Peyer's patch (tissue), 4 donors: ENCODE results near the gene HEATR1.

ENCODE experiments used
- POLR2A ChIP-seq, 2 donors: fragments of 450-650 bp; IDR thresholded peaks; one replicate each; pipeline ENCODE4 v1.5.1; 2017; ENCODE audit warnings: antibody characterized with exemption in 2 of 2, mild to moderate bottlenecking in 2 of 2, moderate library complexity in 2 of 2
- TF ChIP-seq, protein P1 (sequence below), 6 experiments: fragments of 450-650 bp in 4 of 6; fragments of 200-600 bp in 2 of 6; sonication (generic) in 1 of 6; IDR thresholded peaks; one replicate each; pipeline ENCODE4 v1.5.1; 2017 to 2019; ENCODE audit warnings: antibody characterized with exemption in 6 of 6, mild to moderate bottlenecking in 3 of 6, moderate library complexity in 1 of 6

DNA sequence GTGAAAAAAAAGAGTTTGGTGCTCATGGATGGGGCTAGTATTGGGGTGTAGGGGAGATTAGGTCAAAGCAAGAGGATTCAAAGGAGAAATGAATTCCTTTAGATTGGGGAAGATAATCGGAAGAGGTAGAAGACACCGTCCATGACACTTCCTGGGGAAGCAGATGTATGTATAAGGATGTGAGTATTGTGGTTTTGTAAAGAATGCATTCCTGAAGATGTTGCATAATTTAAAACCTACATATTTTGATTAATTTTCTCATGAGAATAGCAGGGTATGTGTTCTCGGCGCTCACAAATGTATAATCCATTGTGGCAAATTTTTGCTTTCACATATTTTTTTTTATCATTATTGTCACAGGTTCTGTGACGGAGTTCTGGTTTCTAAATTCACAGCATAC lies 86.0 kb downstream of the HEATR1 start:
- TF ChIP-seq, protein P1, sequence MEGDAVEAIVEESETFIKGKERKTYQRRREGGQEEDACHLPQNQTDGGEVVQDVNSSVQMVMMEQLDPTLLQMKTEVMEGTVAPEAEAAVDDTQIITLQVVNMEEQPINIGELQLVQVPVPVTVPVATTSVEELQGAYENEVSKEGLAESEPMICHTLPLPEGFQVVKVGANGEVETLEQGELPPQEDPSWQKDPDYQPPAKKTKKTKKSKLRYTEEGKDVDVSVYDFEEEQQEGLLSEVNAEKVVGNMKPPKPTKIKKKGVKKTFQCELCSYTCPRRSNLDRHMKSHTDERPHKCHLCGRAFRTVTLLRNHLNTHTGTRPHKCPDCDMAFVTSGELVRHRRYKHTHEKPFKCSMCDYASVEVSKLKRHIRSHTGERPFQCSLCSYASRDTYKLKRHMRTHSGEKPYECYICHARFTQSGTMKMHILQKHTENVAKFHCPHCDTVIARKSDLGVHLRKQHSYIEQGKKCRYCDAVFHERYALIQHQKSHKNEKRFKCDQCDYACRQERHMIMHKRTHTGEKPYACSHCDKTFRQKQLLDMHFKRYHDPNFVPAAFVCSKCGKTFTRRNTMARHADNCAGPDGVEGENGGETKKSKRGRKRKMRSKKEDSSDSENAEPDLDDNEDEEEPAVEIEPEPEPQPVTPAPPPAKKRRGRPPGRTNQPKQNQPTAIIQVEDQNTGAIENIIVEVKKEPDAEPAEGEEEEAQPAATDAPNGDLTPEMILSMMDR (IDR thresholded peaks at IDR 0.05): no peak
- TF ChIP-seq POLR2A (IDR thresholded peaks at IDR 0.05): no peak
